Breast epithelium (tissue), 4 donors: ENCODE results near the gene FAM229A. TPM values are rescaled to one million over a fixed set of nuclear protein-coding genes. Genes with fewer than 3 reads are reported as not detected.

Experiments
- DNase-seq, 2 donors: peaks; one replicate each; pipeline ENCODE4 v3.0.0-alpha.2; 2019; ENCODE audit warnings: low spot score in 2 of 2
- H3K27ac ChIP-seq, 2 donors: fragments of 200-600 bp; sonication (generic) in 1 of 2; one replicate each; pipeline ENCODE4 v1.5.1; 2016 to 2019; ENCODE audit warnings: mild to moderate bottlenecking in 1 of 2
- H3K27me3 ChIP-seq, 2 donors: fragments of 200-600 bp; sonication (generic) in 1 of 2; one replicate each; pipeline versions ENCODE4 v1.5.1 to v1.6.0; 2017 to 2019; ENCODE audit warnings: control low read depth in 1 of 2, mild to moderate bottlenecking in 1 of 2
- H3K36me3 ChIP-seq: fragments of 200-600 bp; one replicate; pipeline ENCODE4 v1.5.1; 2019
- H3K4me1 ChIP-seq, 2 donors: fragments of 200-600 bp; sonication (generic); one replicate each; pipeline ENCODE4 v1.5.1; 2016 to 2019; ENCODE audit warnings: control low read depth in 1 of 2
- H3K4me3 ChIP-seq, 3 donors: fragments of 200-600 bp; sonication (generic); 1 replicate in 2 of 3; 2 replicates in 1 of 3; pipeline ENCODE4 v1.5.1; 2016 to 2019; ENCODE audit warnings: mild to moderate bottlenecking in 3 of 3, moderate library complexity in 2 of 3
- H3K9me3 ChIP-seq, 2 donors: fragments of 200-600 bp; sonication (generic) in 1 of 2; one replicate each; pipeline ENCODE4 v1.5.1; 2016 to 2019; ENCODE audit warnings: control low read depth in 1 of 2
- POLR2A ChIP-seq: fragments of 450-650 bp; IDR thresholded peaks from one replicate; pipeline ENCODE4 v1.6.1; 2016; ENCODE audit warnings: antibody characterized with exemption, mild to moderate bottlenecking, moderate library complexity
- POLR2AphosphoS5 ChIP-seq, 3 donors: sonication (generic); formaldehyde crosslinking; IDR thresholded peaks; one replicate each; pipeline ENCODE4 v1.6.1; 2017; ENCODE audit warnings: antibody characterized with exemption in 3 of 3
- intact Hi-C: fragments of 100-400 bp; cut with DNase I; formaldehyde crosslinking; loops from one replicate; pipeline ENCODE4 v1.15.1; 2023; ENCODE audit warnings: low total_unique reads
- total RNA-seq, 3 donors: library from RNA; depleted of rRNA; stranded (reverse); fragments of >200 nt; gene quantifications; one replicate each; pipeline ENCODE4 v1.1.0, GENCODE V29; 2016
- TF ChIP-seq, protein P1 (sequence below), 3 donors: fragments of 450-650 bp; IDR thresholded peaks; one replicate each; pipeline ENCODE4 v1.5.1; 2016 to 2017; ENCODE audit warnings: antibody characterized with exemption in 3 of 3, mild to moderate bottlenecking in 3 of 3, moderate library complexity in 3 of 3

FAM229A gene, protein sequence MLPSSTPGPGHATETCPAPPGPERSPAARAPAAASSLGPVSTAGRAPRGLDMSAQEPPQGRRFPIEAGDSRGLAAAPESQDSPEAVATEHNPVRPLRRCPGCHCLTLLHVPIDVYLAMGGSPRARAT
- 10 to 100 TPM in 2 of 3 donors, 1 to 10 TPM in 1; 8.8 to 15.8 (median 10.2) TPM for total RNA-seq

DNA sequence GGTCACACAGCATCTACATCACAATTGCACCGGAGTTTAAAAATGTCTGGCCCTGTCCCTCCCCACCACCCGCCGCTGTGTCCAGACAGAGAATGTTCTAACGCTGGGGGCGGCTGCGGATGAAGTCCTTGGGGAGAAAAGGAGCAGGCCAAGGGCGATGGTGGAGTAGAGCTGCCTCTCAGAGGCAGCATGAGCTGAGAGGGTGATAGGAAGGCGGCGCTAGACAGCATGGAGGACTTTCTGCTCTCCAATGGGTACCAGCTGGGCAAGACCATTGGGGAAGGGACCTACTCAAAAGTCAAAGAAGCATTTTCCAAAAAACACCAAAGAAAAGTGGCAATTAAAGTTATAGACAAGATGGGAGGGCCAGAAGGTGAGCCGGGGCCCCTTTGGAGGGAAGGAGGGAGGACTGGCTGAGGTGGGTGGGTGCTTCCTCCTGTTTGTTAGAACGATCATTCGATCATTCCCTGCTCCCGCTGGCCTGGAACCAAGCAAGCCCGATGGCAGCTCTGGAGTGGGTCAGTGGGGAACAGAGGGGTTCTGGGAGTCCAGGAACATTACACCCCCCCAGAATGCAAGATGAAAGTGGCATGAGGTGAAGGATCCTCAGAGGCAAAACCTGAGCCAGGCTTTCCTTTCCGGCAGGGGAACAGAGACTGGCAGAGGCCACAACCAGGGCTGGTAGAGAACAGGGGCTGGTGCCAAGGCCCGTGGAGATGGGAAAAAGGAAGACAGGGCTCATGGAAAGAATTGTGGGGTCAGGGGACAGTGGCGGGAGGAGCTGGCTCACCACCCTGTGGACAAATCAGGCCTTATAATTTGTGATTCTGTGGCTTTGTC, at the start of gene FAM229A, which contains the start of gene TSSK3:
FAM229A (minus strand) TSS at position 12 of the 840 bp plus-strand sequence. CDS start 394 bp downstream, outside the sequence.
TSSK3 (plus strand) TSS at position 66 of the 840 bp plus-strand sequence; CDS start at position 229, 163 bp downstream.
- Histone ChIP-seq H3K27ac (peak within 1 kb of the TSS; percentile 33 to 36), H3K36me3 (peaks cover 10% of the 10 kb centered on the region), H3K9me3 (no peaks in the 10 kb centered on the region), H3K4me3 (peak within 1 kb of the TSS; percentile 31 to 64 (median 55)), H3K27me3 (no peaks in the 10 kb centered on the region), H3K4me1 (peaks cover 0 to 5% of the 10 kb centered on the region in 2 donors)
- DNase-seq: no peak
- intact Hi-C loops: no loop called here
- TF ChIP-seq, protein P1, sequence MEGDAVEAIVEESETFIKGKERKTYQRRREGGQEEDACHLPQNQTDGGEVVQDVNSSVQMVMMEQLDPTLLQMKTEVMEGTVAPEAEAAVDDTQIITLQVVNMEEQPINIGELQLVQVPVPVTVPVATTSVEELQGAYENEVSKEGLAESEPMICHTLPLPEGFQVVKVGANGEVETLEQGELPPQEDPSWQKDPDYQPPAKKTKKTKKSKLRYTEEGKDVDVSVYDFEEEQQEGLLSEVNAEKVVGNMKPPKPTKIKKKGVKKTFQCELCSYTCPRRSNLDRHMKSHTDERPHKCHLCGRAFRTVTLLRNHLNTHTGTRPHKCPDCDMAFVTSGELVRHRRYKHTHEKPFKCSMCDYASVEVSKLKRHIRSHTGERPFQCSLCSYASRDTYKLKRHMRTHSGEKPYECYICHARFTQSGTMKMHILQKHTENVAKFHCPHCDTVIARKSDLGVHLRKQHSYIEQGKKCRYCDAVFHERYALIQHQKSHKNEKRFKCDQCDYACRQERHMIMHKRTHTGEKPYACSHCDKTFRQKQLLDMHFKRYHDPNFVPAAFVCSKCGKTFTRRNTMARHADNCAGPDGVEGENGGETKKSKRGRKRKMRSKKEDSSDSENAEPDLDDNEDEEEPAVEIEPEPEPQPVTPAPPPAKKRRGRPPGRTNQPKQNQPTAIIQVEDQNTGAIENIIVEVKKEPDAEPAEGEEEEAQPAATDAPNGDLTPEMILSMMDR (IDR thresholded peaks at IDR 0.05): no peak
- no peak for TF ChIP-seq POLR2AphosphoS5 (IDR thresholded peaks at IDR 0.05)
- no peak for TF ChIP-seq POLR2A

DNA sequence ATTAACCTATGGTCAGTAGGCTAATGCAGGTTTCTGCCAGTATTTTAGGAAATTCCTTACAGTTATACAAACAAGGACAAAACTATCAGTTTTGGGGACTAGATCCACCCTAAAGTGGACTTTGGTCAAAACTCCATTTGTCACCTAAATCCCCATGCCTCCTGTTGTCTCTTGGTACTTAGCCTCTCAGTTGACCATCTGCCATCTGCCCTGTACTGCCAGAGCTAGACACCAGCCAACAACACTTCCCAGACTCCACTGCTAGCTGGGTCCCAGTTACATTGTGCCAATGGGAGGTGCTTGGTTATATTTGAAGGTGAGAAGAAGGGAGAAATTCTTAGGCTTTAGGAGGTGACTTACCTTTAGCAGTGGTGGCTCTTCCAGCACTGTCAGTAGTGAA, 49.0 kb upstream of the FAM229A start:
- Histone ChIP-seq H3K9me3 (peaks cover 5 to 14% of the 10 kb centered on the region in 2 donors), H3K27ac (no peak overlapping the region), H3K36me3 (no peaks in the 10 kb centered on the region), H3K4me1 (no peaks in the 10 kb centered on the region), H3K27me3 (no peaks in the 10 kb centered on the region), H3K4me3 (no peak overlapping the region)
- intact Hi-C loops: no loop called here
- no peak for DNase-seq
- no peak for TF ChIP-seq POLR2AphosphoS5 (IDR thresholded peaks at IDR 0.05)
- TF ChIP-seq, protein P1 (IDR thresholded peaks at IDR 0.05): no peak
- no peak for TF ChIP-seq POLR2A

DNA sequence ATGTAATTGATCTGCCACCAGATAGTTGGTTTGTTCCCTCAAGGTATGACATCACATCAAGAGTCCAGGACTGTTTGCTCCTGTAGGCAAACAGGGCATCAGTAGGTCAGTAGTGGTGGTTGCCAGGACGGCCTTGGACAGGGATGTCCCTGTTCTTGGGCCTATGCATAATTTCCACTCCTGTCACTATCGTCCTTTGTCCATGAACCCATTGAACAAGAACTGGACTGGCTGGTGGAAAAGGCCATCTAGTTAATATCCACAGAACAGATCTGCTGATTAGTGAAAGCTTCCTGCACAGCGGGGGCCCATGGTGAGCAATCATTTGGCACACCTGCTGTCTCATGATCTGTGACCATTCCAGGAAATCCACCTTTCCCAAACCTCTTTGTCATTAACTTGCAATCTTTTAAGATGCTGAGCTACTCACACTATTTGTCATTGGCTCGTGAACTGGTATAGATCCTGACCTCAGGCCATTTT, 44.4 kb upstream of the FAM229A start:
- intact Hi-C loops: no loop called here
- Histone ChIP-seq H3K4me1 (no peaks in the 10 kb centered on the region), H3K27me3 (no peaks in the 10 kb centered on the region), H3K4me3 (no peak overlapping the region), H3K27ac (peak overlapping the region in 1 of 2 donors; percentile 19), H3K36me3 (no peaks in the 10 kb centered on the region), H3K9me3 (no peaks in the 10 kb centered on the region)
- no peak for DNase-seq
- no peak for TF ChIP-seq POLR2A
- TF ChIP-seq, protein P1 (IDR thresholded peaks at IDR 0.05): no peak
- TF ChIP-seq POLR2AphosphoS5 (IDR thresholded peaks at IDR 0.05): no peak

DNA sequence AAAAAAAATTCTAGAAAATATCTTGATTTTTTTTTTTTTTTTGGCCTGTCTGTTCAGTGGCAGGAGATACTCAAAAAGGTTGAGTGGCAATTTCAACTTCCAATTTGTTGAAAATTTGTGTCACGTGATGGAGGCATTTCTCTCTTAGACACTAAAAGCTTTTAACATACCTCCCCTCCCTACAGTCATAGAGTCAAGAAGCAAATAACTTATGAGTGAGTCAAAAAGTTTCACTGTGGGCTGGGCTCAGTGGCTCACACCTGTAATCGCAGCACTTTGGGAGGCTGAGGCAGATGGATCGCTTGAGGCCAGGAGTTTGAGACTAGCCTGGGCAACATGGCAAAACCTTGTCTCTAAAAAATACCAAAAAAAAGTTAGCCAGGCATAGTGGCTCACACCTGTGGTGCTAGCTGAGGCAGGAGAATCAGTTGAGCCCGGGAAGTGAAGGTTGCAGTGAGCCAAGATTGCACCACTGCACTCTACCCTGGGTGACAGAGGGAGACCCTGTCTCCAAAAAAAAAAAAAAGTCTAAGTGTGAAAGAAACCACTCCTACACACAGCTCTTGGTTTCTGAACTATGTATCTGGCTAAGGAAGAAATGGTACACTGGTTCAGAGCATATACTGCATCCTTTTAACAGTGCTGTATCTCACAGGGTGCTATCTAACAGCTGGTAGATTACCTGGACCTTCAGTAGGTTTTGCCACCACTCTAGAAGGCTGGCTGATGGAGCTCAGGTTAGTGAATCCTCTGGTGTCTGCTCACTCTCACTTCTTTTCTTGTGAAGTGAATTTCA, 43.6 kb upstream of the FAM229A start:
- no peak for DNase-seq
- intact Hi-C loops: no loop called here
- H3K36me3 ChIP-seq: no peaks in the 10 kb centered on the region
- no peak overlapping the region for H3K27ac ChIP-seq
- H3K4me3 ChIP-seq: no peak overlapping the region
- TF ChIP-seq POLR2AphosphoS5 (IDR thresholded peaks at IDR 0.05): no peak
- TF ChIP-seq POLR2A: no peak
- TF ChIP-seq, protein P1 (IDR thresholded peaks at IDR 0.05): no peak
- H3K9me3 ChIP-seq: no peaks in the 10 kb centered on the region
- H3K4me1 ChIP-seq: no peaks in the 10 kb centered on the region
- H3K27me3 ChIP-seq: no peaks in the 10 kb centered on the region
